GM23248 (cell line): ENCODE results near the gene CGNL1.

Experiments
- EZH2 ChIP-seq: fragments of 200-600 bp; sonication (generic); IDR thresholded peaks from 2 replicates; pipeline ENCODE4 v1.6.1; 2018; ENCODE audit warnings: antibody characterized with exemption, mild to moderate bottlenecking; ENCODE audit not compliant: insufficient read depth, poor library complexity, severe bottlenecking
- EZH2phosphoT487 ChIP-seq: fragments of 200-600 bp; sonication (generic); IDR thresholded peaks from 2 replicates; pipeline ENCODE4 v1.6.1; 2018; ENCODE audit warnings: antibody characterized with exemption, moderate library complexity, mild to moderate bottlenecking, low read depth; ENCODE audit not compliant: insufficient read depth

DNA sequence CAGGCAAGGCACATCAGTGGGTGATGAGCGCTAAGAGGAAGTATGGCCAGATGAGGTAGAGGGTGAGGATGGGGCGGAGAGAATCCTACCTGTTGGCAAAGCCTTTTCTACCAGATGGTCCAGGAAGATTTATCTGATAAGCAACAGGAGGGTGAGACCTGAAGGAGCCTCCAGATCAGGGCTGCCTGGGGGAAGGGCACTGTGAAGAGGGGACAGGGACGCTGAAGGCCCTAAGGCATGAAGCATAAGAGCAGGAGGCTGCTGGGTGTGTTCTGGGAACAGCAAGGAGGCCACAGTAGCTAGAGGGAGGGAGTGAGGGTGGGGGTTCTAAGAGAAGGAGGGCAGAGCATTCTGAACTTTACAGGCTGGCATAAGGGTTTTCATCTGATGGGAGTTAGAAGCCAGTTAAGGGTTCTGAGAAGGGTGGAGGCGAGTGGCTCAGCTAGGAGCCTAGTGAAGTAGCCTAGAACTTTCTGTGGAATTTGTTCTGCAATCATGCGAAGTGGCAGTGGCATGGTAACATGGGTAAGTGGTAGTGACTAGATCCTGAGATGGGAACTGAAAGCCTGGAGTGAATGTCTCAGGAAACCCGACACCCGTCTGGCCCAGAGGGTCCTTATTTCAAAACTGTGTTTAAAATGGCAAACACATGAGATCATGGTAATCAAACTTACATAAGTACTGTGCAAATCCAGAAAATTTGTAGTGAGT lies 29.9 kb downstream of the CGNL1 start:
- no peak for TF ChIP-seq EZH2phosphoT487
- TF ChIP-seq EZH2 = no peak
